ENCODE data around the gene VSIG8. TPM values are rescaled to one million over a fixed set of nuclear protein-coding genes. Genes with fewer than 3 reads are reported as not detected.

Gene VSIG8
- total RNA-seq, 1 donor from 2014 or later: not detected

GRCh38 chr1:159839116-159839849 is 23.2 kb downstream of the VSIG8 start:
- Mint-ChIP-seq H3K4me1 (peaks cover 9% of the 10 kb centered on the region), H3K36me3 (peaks cover 2% of the 10 kb centered on the region), H3K27me3 (ENCODE audit: low read depth) (peaks cover 2% of the 10 kb centered on the region), H3K9me3 (no peaks in the 10 kb centered on the region), H3K4me3 (no peak overlapping the region), H3K27ac (no peak overlapping the region)
- no peak for TF ChIP-seq CTCF (IDR thresholded peaks at IDR 0.05; ENCODE audit: unreplicated experiment)
- no peak for DNase-seq (ENCODE audit: low spot score in 2 of 2, unreplicated experiment in 2 of 2)

DNA sequence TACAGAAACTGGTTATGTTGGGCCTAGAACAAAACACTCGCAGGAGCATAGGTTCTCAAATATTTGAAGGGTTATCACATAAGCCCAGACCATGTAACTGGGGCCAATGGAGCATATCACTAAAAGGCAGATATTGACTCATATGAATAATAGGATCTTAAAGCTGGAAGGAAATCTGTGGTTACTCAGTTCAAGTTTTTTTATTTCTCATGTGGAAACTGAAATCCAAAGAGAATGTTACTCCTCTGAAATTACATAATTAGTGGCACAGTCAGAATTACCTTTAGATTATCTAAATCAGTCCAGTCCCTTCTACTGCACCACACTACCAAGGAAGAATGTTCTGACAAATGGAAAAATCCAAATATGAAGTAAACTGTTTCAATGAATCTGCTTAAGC is 23.7 kb downstream of the VSIG8 start:
- peaks cover 9% of the 10 kb centered on the region for H3K4me1 Mint-ChIP-seq
- H3K27me3 Mint-ChIP-seq (ENCODE audit: low read depth): peaks cover 1% of the 10 kb centered on the region
- no peaks in the 10 kb centered on the region for H3K9me3 Mint-ChIP-seq
- H3K4me3 Mint-ChIP-seq: no peak overlapping the region
- peaks cover 2% of the 10 kb centered on the region for H3K36me3 Mint-ChIP-seq
- H3K27ac Mint-ChIP-seq: no peak overlapping the region
- DNase-seq (ENCODE audit: low spot score in 2 of 2, unreplicated experiment in 2 of 2): no peak
- TF ChIP-seq CTCF (IDR thresholded peaks at IDR 0.05; ENCODE audit: unreplicated experiment): no peak

- DNase-seq (ENCODE audit: low spot score in 2 of 2, unreplicated experiment in 2 of 2): no peak
- no peak for TF ChIP-seq CTCF (IDR thresholded peaks at IDR 0.05; ENCODE audit: unreplicated experiment)
- Mint-ChIP-seq H3K4me1 (peaks cover 3% of the 10 kb centered on the region), H3K36me3 (peaks cover 2% of the 10 kb centered on the region), H3K4me3 (no peak overlapping the region), H3K27ac (no peak overlapping the region), H3K9me3 (no peaks in the 10 kb centered on the region), H3K27me3 (ENCODE audit: low read depth) (peaks cover 1% of the 10 kb centered on the region)
These were observed 26.5 kb downstream of the VSIG8 start for GRCh38 chr1:159835862-159836525.

DNA sequence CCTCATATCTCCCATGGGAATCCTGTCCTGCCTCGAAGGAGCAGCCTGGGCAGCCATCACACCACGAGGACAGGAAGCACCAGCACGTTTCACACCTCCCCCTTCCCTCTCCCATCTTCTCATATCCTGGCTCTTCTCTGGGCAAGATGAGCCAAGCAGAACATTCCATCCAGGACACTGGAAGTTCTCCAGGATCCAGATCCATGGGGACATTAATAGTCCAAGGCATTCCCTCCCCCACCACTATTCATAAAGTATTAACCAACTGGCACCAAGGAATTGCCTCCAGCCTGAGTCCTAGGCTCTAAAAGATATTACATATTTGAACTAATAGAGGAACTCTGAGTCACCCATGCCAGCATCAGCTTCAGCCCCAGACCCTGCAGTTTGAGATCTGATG is 27.1 kb downstream of the VSIG8 start:
- no peak for DNase-seq (ENCODE audit: low spot score in 2 of 2, unreplicated experiment in 2 of 2)
- Mint-ChIP-seq H3K4me3 (no peak overlapping the region), H3K4me1 (peaks cover 3% of the 10 kb centered on the region)

DNA sequence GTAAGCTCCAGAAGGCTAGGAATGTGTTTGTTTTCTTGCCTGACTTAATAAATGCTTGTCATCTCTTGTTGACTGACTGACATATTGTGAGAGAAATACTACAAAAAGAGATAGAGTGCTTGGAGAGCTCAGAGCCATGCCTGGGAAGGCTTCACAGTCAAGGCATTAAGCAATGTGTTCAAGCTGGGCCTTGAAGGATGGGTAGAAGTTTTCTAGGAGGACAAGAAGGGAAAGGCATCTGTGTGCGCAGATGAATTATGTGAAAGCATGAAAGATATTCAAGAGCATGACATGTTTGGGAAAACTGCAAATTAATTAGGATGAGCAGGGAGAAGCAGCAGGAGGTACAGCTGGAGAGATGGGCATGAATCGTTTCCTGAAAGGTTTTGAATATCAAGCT is 30.1 kb downstream of the VSIG8 start:
- H3K9me3 Mint-ChIP-seq: no peaks in the 10 kb centered on the region
- H3K4me1 Mint-ChIP-seq: peaks cover 13% of the 10 kb centered on the region
- DNase-seq (ENCODE audit: low spot score in 2 of 2, unreplicated experiment in 2 of 2): no peak
- H3K27me3 Mint-ChIP-seq (ENCODE audit: low read depth): peaks cover 1% of the 10 kb centered on the region
- H3K27ac Mint-ChIP-seq: no peak overlapping the region
- no peak overlapping the region for H3K4me3 Mint-ChIP-seq
- no peak for TF ChIP-seq CTCF (IDR thresholded peaks at IDR 0.05; ENCODE audit: unreplicated experiment)
- peaks cover 2% of the 10 kb centered on the region for H3K36me3 Mint-ChIP-seq

More for the DNA sequence above, 27.1 kb downstream of the VSIG8 start:
- H3K27ac Mint-ChIP-seq: no peak overlapping the region
- no peak for TF ChIP-seq CTCF (IDR thresholded peaks at IDR 0.05; ENCODE audit: unreplicated experiment)
- H3K36me3 Mint-ChIP-seq: peaks cover 2% of the 10 kb centered on the region
- peaks cover 1% of the 10 kb centered on the region for H3K27me3 Mint-ChIP-seq (ENCODE audit: low read depth)
- H3K9me3 Mint-ChIP-seq: no peaks in the 10 kb centered on the region

All from mesothelial cell of epicardium (in vitro differentiated cells).